Measurements from ENCODE around the gene NPL.

NPL gene

DNA sequence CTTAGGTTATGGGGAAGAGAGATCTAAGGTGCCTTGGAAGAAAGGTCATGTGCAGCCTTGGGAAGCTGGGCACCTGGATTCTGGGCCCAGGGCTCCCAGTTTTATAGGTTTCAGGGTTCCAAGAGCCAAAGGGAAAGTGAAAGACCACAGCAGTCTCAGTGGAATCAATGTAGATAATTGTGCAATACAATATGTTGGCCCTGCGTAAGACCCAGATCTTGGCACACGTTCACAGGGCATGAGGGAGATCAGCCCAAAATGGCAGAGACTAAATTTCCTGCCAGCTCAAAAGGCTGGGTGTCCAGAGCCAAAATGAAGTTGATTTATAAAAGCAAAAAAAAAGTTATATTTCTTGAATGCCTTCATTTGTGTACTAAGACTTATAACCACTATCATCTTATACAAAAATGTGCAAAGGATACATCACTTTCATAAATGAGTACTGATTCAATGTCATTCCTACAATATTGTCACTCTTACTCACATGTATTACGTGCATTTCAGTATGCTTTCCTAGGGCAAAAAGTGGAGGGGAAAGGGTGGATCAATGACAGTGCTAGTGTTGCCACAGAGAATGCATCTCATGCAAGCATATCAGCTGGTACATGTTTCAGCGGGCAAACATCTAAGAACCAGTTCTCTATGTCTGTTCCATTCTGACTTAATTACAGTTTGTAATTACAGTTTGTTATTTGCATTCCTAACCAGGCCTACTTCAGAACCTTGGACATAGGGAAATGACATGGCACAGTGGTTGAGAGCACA lies 22.5 kb upstream of the NPL start:
- TF ChIP-seq, protein P1, sequence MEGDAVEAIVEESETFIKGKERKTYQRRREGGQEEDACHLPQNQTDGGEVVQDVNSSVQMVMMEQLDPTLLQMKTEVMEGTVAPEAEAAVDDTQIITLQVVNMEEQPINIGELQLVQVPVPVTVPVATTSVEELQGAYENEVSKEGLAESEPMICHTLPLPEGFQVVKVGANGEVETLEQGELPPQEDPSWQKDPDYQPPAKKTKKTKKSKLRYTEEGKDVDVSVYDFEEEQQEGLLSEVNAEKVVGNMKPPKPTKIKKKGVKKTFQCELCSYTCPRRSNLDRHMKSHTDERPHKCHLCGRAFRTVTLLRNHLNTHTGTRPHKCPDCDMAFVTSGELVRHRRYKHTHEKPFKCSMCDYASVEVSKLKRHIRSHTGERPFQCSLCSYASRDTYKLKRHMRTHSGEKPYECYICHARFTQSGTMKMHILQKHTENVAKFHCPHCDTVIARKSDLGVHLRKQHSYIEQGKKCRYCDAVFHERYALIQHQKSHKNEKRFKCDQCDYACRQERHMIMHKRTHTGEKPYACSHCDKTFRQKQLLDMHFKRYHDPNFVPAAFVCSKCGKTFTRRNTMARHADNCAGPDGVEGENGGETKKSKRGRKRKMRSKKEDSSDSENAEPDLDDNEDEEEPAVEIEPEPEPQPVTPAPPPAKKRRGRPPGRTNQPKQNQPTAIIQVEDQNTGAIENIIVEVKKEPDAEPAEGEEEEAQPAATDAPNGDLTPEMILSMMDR (conservative IDR thresholded peaks at IDR 0.05) = no peak
- no peak for TF ChIP-seq ZFX (IDR thresholded peaks at IDR 0.05)
- H3K27ac ChIP-seq = no peak overlapping the region

DNA sequence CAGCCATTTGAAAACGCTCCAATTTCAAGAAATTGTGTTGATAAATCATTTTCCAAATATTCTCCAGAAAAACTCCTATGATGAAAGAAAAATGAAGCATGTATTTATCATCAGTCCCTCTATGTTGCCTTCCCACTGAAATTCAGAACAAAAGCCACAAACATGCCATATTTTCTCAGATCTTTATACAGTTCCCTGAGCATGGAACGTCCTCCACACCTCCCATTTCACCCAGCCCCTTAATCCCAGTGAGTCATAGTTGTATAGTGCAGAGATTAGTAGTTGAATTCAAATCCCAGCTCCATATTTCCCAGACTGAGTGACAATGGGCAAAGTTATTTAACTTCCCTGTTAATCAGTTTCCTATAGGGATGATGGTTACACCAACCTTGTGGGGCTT lies 20.6 kb upstream of the NPL start:
- TF ChIP-seq, protein P1 (conservative IDR thresholded peaks at IDR 0.05) = no peak
- TF ChIP-seq ZFX (IDR thresholded peaks at IDR 0.05) = no peak
- H3K27ac ChIP-seq = no peak overlapping the region

DNA sequence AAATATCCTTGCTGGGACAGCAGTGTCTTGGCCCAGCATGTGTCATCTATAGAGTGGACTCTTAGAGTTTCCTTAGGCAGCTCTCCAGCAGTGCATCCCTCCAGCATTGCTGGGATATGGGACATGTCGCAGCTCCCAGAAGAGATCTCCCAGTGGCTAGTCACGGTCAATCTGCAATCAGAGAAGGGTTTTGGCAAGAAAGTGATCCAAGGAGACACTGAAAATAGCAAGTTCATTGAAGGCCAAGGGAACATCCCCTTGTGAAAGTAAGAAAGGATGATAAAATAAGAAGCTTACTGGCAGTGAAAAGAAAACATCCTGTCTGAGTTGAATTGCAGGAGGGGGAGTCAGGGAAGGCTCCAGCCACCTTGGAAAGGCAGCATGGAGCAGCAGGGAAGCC lies 19.3 kb upstream of the NPL start:
- H3K27ac ChIP-seq = no peak overlapping the region
- TF ChIP-seq ZFX (IDR thresholded peaks at IDR 0.05) = no peak
- TF ChIP-seq, protein P1 (conservative IDR thresholded peaks at IDR 0.05) = no peak

DNA sequence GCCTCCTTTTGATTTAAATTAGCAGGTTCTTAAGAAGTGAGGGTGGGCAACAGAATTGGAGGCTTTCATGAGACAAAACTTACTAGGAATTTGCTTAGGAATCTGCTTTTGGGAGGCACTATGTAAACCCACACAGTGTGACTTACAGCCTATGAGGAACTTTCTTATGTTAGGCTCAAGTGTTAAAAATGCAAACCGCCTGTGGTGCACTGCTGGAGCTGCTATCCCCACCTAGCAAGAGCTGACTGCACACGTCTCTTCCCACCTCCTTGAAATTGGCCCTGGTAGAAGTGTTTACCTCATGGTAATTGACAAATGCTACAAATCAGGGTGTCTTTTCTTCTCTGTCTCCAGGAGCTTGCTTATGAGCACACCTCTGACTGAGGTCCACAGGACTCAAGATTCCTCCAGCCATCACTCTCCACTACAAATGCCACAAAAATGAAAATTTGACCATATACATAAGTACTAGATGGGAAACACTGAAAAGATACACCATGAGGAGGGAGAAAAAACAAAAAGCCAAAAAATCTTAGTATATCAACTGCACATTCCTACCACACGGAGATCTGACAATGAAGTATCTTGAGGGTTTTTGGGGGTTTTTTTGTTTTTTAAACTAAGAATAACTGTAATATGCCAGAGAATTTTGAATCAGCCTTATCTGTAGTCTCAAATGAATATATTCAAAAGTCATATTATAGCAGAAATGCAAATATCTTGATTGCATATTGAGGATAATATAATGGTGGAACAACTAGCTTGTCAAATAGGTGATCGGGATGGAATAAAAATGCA lies 18.2 kb upstream of the NPL start:
- no peak overlapping the region for H3K27ac ChIP-seq
- TF ChIP-seq ZFX (IDR thresholded peaks at IDR 0.05) = no peak
- TF ChIP-seq, protein P1 (conservative IDR thresholded peaks at IDR 0.05) = peak; percentile 15

DNA sequence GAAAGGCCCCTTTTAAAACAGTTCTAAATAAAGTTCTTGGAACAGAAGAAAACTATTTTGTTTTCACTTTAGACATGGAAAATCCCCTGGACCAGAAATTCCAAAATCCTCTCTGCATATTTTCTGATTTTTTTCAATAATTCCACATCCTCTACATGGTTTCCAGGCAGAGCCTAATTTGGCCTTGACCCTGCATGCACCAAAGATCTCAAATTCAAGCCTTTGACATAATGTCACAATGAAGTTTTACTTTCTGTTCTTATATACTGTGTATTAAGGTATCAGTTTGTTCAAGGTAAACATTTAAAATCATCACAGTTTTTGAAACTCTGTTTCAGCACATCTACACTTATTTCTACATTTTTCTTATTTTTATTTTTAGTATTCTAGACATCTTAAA lies 12.2 kb upstream of the NPL start:
- no peak overlapping the region for H3K27ac ChIP-seq
- TF ChIP-seq, protein P1 (conservative IDR thresholded peaks at IDR 0.05) = no peak
- TF ChIP-seq ZFX (IDR thresholded peaks at IDR 0.05) = no peak

DNA sequence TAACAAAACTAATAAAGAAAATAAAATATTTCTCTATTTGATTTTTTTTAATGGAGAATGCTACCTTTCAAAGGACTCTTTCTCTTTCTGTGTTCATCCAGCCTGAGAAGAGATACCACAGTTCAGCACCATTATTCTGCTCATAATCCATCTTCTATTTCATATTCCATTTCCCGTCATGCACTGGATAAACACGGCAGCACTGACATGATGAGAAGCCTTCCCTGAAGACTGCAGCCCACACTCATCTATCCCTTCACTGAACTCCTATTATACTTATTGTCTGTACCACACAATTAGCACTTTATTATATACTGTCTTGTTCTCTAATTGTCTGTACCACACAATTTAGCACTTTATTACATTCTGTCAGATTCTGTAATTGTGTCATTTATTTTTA lies 10.7 kb upstream of the NPL start:
- H3K27ac ChIP-seq = no peak overlapping the region
- TF ChIP-seq ZFX (IDR thresholded peaks at IDR 0.05) = no peak
- TF ChIP-seq, protein P1 (conservative IDR thresholded peaks at IDR 0.05) = no peak

DNA sequence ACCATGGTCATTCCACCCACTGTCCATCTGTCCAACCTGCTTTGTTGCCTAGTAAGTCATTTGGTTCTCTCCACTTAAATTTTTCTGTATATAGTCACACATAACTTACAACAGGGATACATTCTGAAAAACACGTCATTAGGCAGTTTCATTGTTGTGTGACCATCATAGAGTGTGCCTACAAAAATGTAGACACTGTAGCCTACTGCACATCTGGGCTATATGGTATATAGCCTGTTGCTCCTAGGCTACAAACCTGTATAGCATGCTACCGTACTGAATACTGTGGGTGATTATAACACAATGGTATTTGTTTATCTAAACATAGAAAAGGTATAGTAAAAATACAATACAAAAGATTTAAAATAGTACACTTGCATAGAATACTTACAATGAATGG lies 10.0 kb upstream of the NPL start:
- TF ChIP-seq, protein P1 (conservative IDR thresholded peaks at IDR 0.05) = no peak
- no peak for TF ChIP-seq ZFX (IDR thresholded peaks at IDR 0.05)
- H3K27ac ChIP-seq = no peak overlapping the region
